H9 (cell line): ENCODE data around the gene MRPS15. TPM values are rescaled to one million over a fixed set of nuclear protein-coding genes. Genes with fewer than 3 reads are reported as not detected.

Experiments used
- DNase-seq: peaks from one replicate; pipeline ENCODE4 v3.0.0-alpha.2; 2017
- H2AFZ ChIP-seq: one replicate; pipeline ENCODE4 v1.6.1; 2013; ENCODE audit warnings: mild to moderate bottlenecking, low read length, control low read depth, moderate library complexity
- H2AK5ac ChIP-seq: 2 replicates; pipeline ENCODE4 v1.6.1; 2013; ENCODE audit warnings: low read length, control low read depth, mixed read lengths; ENCODE audit not compliant: insufficient read length
- H2BK120ac ChIP-seq: one replicate; pipeline ENCODE4 v1.6.1; 2013; ENCODE audit warnings: low read depth, mild to moderate bottlenecking, low read length, control low read depth, inconsistent platforms; ENCODE audit not compliant: poor library complexity, severe bottlenecking
- H2BK12ac ChIP-seq: 2 replicates; pipeline ENCODE4 v1.6.1; 2013; ENCODE audit warnings: low read length, control low read depth, mixed read lengths, low read depth; ENCODE audit not compliant: insufficient read length
- H2BK15ac ChIP-seq: 2 replicates; pipeline ENCODE4 v1.6.1; 2013; ENCODE audit warnings: low read depth, low read length, control low read depth
- H2BK20ac ChIP-seq: one replicate; pipeline ENCODE4 v1.6.1; 2013; ENCODE audit warnings: low read depth, mild to moderate bottlenecking, low read length, control low read depth, inconsistent platforms; ENCODE audit not compliant: poor library complexity, severe bottlenecking
- H2BK5ac ChIP-seq: 2 replicates; pipeline ENCODE4 v1.6.1; 2013; ENCODE audit warnings: low read length, control low read depth, mixed read lengths; ENCODE audit not compliant: insufficient read length
- H3K14ac ChIP-seq: 2 replicates; pipeline ENCODE4 v1.6.1; 2013; ENCODE audit warnings: low read length, control low read depth; ENCODE audit not compliant: insufficient read depth
- H3K18ac ChIP-seq: 2 replicates; pipeline ENCODE4 v1.6.1; 2013; ENCODE audit warnings: low read depth, mild to moderate bottlenecking, mixed read lengths, low read length, control low read depth; ENCODE audit not compliant: insufficient read length
- H3K23ac ChIP-seq: 2 replicates; pipeline ENCODE4 v1.6.1; 2013; ENCODE audit warnings: low read length, control low read depth, mixed read lengths, low read depth; ENCODE audit not compliant: insufficient read length
- H3K23me2 ChIP-seq: 2 replicates; pipeline ENCODE4 v1.6.1; 2013; ENCODE audit warnings: low read depth, mild to moderate bottlenecking, mixed read lengths, low read length, control low read depth; ENCODE audit not compliant: insufficient read length, poor library complexity, severe bottlenecking
- H3K27ac ChIP-seq: 2 replicates; pipeline ENCODE4 v1.5.1; 2013; ENCODE audit warnings: low read length, control low read depth, mixed read lengths, low read depth; ENCODE audit not compliant: insufficient read length
- H3K27me3 ChIP-seq: 2 replicates; pipeline ENCODE4 v1.6.1; 2013; ENCODE audit warnings: low read length, control low read depth, inconsistent platforms; ENCODE audit not compliant: insufficient read depth
- H3K4ac ChIP-seq: 2 replicates; pipeline ENCODE4 v1.6.1; 2013; ENCODE audit warnings: low read depth, mild to moderate bottlenecking, control low read depth, inconsistent platforms, low read length, moderate library complexity
- H3K4me1 ChIP-seq: 2 replicates; pipeline ENCODE4 v1.6.1; 2013; ENCODE audit warnings: low read length, control low read depth, inconsistent platforms; ENCODE audit not compliant: insufficient read depth
- H3K4me2 ChIP-seq: 2 replicates; pipeline ENCODE4 v1.6.1; 2013; ENCODE audit warnings: low read length, control low read depth, mixed read lengths; ENCODE audit not compliant: insufficient read length, insufficient read depth
- H3K56ac ChIP-seq: 2 replicates; pipeline ENCODE4 v1.6.1; 2013; ENCODE audit warnings: low read depth, mild to moderate bottlenecking, mixed read lengths, low read length, control low read depth; ENCODE audit not compliant: insufficient read length
- H3K79me1 ChIP-seq: 2 replicates; pipeline ENCODE4 v1.6.1; 2013; ENCODE audit warnings: low read depth, mild to moderate bottlenecking, moderate library complexity, low read length, control low read depth, inconsistent platforms; ENCODE audit not compliant: insufficient read depth, poor library complexity, severe bottlenecking
- H3K79me2 ChIP-seq: 2 replicates; pipeline ENCODE4 v1.6.1; 2013; ENCODE audit warnings: low read length, control low read depth, inconsistent platforms; ENCODE audit not compliant: insufficient read depth
- H3K9ac ChIP-seq: 2 replicates; pipeline ENCODE4 v1.6.1; 2013; ENCODE audit warnings: low read length, control low read depth, mixed read lengths; ENCODE audit not compliant: insufficient read length; ENCODE audit errors: extremely low read depth
- H3K9me3 ChIP-seq: one replicate; pipeline ENCODE4 v1.6.1; 2013; ENCODE audit warnings: low read depth, low read length, inconsistent platforms; ENCODE audit not compliant: control insufficient read depth
- H3T11ph ChIP-seq: one replicate; pipeline ENCODE4 v1.6.1; 2013; ENCODE audit warnings: mild to moderate bottlenecking, low read length, control low read depth, inconsistent platforms
- H4K20me1 ChIP-seq: one replicate; pipeline ENCODE4 v1.6.1; 2013; ENCODE audit not compliant: control insufficient read depth, insufficient read length, insufficient read depth
- H4K5ac ChIP-seq: 2 replicates; pipeline ENCODE4 v1.6.1; 2013; ENCODE audit warnings: low read depth, mild to moderate bottlenecking, mixed read lengths, low read length, control low read depth; ENCODE audit not compliant: insufficient read length
- H4K8ac ChIP-seq: replicated peaks from 2 replicates; pipeline ENCODE4 v1.6.1; 2013; ENCODE audit warnings: low read length, control low read depth, mixed read lengths, low read depth; ENCODE audit not compliant: insufficient read length
- H4K91ac ChIP-seq: 2 replicates; pipeline ENCODE4 v1.6.1; 2013; ENCODE audit warnings: low read depth, mild to moderate bottlenecking, moderate library complexity, mixed read lengths, low read length, control low read depth; ENCODE audit not compliant: insufficient read length
- H3K27ac Mint-ChIP-seq, 3 experiments: 2 replicates in 2 of 3; 3 replicates in 1 of 3; pipeline ENCODE4 v1.8.0; 2020 to 2021; ENCODE audit warnings: mixed read lengths in 3 of 3, mild to moderate bottlenecking in 1 of 3, moderate library complexity in 1 of 3
- H3K27me3 Mint-ChIP-seq: 2 replicates; pipeline ENCODE4 v1.8.0; 2021; ENCODE audit warnings: low read depth, mild to moderate bottlenecking, moderate library complexity, mixed read lengths
- H3K36me3 Mint-ChIP-seq, 3 experiments: 2 replicates in 2 of 3; 3 replicates in 1 of 3; pipeline ENCODE4 v1.8.0; 2020 to 2021; ENCODE audit warnings: low read depth in 3 of 3, mixed read lengths in 3 of 3; ENCODE audit not compliant: insufficient read depth in 1 of 3
- H3K4me1 Mint-ChIP-seq, 2 experiments: 2 replicates each; pipeline ENCODE4 v1.8.0; 2020; ENCODE audit warnings: mixed read lengths in 2 of 2
- H3K4me3 Mint-ChIP-seq, 2 experiments: 2 replicates in 1 of 2; 3 replicates in 1 of 2; pipeline ENCODE4 v1.8.0; 2020 to 2021; ENCODE audit warnings: mild to moderate bottlenecking in 2 of 2, mixed read lengths in 2 of 2, moderate library complexity in 1 of 2
- H3K9me3 Mint-ChIP-seq, 2 experiments: 2 replicates in 1 of 2; 3 replicates in 1 of 2; pipeline ENCODE4 v1.8.0; 2020; ENCODE audit warnings: mild to moderate bottlenecking in 2 of 2, mixed read lengths in 2 of 2, moderate library complexity in 1 of 2
- CTCF ChIP-seq: fragments of 200-600 bp; sonication (generic); conservative IDR thresholded peaks from 3 replicates; pipeline ENCODE4 v1.8.0; 2021; ENCODE audit warnings: antibody characterized with exemption, mild to moderate bottlenecking
- WGBS: extraction: QIAGEN DNeasy Blood & Tissue Kit; methylation state at CpG from one replicate; pipeline ENCODE4 v1.1.7; 2013; ENCODE audit warnings: missing lambda C conversion rate, low lambda C conversion rate, mixed read lengths; ENCODE audit not compliant: insufficient read length; ENCODE audit errors: extremely low coverage; 5-methylcytosine and 5-hydroxymethylcytosine counted together
- total RNA-seq: library from RNA; stranded (reverse); gene quantifications from 2 replicates; pipeline ENCODE4 v1.2.1, GENCODE V29; 2021

Gene MRPS15
- total RNA-seq, 1 experiment from 2014 or later, result 111 TPM

- Histone ChIP-seq H2BK12ac (no peak overlapping the region), H3K9me3 (no peaks in the 10 kb centered on the region), H3K56ac (no peak overlapping the region), H3K79me2 (no peaks in the 10 kb centered on the region), H2AK5ac (no peak overlapping the region), H4K91ac (no peak overlapping the region), H4K5ac (no peak overlapping the region), H2AFZ (no peak overlapping the region), H4K8ac (no peak overlapping the region), H2BK5ac (no peak overlapping the region), H3K4me1 (no peaks in the 10 kb centered on the region), H3K9ac (no peak overlapping the region), H3K23ac (no peak overlapping the region), H3K4ac (no peak overlapping the region), H3K4me2 (no peak overlapping the region), H3K27me3 (no peaks in the 10 kb centered on the region), H2BK20ac (no peak overlapping the region), H3K79me1 (no peaks in the 10 kb centered on the region), H2BK120ac (no peak overlapping the region), H4K20me1 (no peaks in the 10 kb centered on the region), H2BK15ac (no peak overlapping the region), H3K18ac (no peak overlapping the region), H3T11ph (no peak overlapping the region), H3K23me2 (no peaks in the 10 kb centered on the region), H3K14ac (no peak overlapping the region), H3K27ac (no peak overlapping the region)
- Mint-ChIP-seq H3K36me3 (no peaks in the 10 kb centered on the region), H3K27ac (no peak overlapping the region), H3K27me3 (peaks cover 15% of the 10 kb centered on the region), H3K4me1 (peaks cover 1 to 8% of the 10 kb centered on the region in 2 experiments), H3K9me3 (no peaks in the 10 kb centered on the region), H3K4me3 (no peak overlapping the region)
- no peak for DNase-seq
- no CpG with 5 or more reads among the region's 1 CpG for WGBS
- no peak for TF ChIP-seq CTCF
Measured at GRCh38 chr1:36503159-36503558, 39.0 kb upstream of the MRPS15 start.
